HG02571 (cell line): ENCODE measurements around the gene PPP1R13B.

ENCODE experiments used
- ATAC-seq: cut with Tn5 transposase; IDR thresholded peaks from one replicate; pipeline ENCODE4 v1.9.1; 2021; ENCODE audit warnings: mild to moderate bottlenecking, moderate library complexity; ENCODE audit not compliant: unreplicated experiment

PPP1R13B gene

DNA sequence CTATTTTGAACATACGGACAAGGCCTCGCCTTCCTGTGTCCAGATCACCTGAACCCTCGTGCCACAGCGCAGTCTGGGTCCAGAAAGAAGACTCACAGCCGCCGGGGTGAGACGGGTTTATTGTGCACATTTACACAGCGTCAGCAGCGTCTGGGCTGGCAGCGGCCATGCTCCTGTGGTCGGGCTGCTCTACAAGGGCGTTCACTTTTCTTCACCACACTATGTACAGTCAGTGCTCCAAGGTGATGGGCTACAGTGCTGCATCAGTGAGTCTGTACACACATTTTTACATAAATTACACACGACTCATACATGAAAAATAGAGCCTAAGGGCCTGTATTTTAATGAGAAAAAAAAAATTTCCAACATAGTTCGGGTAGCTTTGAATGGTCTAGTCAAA lies 113.7 kb downstream of the PPP1R13B start:
- no peak for ATAC-seq

DNA sequence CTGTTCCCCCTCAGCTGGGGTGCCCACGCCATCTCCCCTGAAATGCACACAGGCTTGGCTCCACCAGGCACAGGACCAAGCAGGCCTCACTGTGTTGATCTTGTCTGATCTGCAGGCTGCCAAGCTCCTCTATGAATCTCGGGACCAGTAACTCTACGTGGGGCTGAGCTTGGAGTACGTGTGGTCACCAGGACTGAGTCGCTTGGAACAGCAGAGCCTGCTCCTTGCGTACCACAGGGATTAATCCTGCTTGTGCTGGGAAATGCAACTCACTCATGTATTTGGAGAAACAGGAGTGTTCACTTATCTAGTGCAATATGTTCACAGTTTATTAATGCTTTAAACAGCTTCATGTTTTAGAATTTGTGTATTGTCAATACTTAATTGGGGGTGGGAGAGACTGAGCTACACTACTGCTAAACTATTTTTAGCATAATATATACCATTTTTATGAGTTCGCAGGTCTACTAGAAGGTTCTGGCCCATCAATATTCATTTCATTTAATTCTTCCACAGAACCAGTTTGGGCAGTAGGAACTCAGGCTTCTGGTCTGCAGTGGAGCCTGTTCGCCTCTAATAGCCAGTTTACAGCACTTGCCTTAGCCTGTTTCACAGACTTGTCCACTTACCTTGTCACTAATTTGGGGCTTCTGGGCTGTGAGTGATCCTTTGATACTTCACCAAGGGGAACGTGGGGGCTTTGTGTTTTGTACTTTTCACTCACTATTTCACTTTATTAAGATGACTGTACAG lies 114.3 kb downstream of the PPP1R13B start:
- ATAC-seq: no peak

DNA sequence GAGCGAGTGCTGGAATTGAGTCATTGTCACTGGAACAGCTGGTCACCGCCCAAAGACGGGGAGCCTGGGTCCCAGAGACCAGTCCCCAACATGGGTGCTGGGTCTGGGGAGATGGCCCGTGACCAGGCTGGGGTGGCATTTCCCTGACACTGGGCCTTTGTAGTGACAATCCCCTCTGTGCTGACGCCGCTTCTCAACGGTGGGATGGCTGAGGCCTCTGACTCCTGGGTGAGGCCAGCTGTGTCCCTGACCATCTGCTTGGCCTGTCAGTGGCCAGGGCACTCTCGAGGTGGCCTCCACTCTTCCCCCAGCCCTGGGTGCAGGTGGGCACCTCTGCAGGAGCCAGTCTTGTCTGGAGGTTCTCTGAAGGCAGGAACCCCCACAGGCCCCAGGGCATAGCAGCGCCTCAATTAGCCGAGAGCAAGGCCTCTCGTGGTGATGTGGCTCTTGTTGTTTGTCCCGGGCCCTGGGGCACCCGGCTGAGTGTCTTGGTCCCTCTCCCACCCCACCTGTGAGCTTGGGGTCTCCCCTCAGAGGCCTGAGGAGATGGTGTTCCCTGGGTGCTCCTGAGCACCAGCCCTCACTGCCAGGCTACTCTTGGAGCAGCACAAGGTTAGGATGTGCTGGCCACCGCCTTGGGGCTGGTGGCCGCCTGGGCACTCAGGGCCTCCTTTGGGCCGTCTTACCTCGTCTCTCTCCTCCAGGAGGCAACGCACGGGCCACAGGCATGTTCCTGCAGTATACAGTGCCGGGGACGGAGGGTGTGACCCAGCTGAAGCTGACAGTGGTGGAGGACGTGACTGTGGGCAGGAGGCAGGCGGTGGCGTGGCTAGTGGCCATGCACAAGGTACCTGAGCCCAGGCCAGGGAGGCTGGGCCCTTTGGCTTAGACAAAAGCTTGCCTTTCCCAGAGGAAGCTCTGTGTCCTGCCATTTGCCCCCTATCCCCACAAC lies 115.2 kb downstream of the PPP1R13B start:
- ATAC-seq: no peak

DNA sequence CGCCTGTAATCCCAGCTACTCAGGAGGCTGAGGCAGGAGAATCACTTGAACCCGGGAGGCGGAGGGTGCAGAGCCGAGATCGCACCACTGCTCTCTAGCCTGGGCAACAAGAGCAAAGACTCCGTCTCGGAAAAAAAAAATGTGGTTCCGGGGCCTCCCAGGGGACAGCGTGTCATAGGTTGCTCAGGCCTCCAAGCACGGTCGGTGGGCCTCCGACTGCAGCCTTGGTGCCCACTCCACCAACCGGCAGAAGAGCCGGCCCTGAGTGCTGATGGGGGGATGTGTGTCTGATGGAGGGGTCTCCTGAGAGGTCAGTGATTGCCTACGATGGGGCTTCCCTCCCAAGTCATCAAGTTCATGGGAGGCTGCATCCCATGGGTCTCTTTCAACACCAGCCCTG lies 115.9 kb downstream of the PPP1R13B start:
- ATAC-seq: no peak

DNA sequence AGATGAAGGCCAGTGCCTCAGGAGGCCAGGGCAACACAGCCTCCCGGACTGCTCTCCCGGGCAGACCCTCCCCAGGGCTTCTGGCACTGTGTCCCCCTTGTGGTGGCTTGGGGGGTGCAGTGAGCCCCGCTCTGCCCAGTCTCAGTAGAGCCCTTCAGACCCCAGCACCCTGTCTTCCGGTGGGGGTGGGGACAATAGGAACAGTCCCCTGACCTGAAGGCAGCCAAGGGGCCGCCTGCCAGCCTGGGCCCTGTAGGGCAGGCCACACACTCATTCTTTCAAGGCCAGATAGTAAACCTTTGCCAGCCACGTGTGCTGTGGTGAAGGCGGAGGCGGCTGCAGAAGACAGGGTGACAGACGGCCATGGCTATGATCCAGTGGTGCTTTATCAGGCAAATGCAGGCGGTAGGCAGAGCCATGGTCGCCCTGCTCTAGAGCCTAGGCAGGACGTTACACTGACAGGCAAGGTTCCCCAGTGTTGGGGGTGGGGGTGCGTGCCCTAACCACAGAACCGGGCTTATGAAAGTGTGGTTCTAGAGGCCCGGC lies 116.8 kb downstream of the PPP1R13B start:
- ATAC-seq: no peak

DNA sequence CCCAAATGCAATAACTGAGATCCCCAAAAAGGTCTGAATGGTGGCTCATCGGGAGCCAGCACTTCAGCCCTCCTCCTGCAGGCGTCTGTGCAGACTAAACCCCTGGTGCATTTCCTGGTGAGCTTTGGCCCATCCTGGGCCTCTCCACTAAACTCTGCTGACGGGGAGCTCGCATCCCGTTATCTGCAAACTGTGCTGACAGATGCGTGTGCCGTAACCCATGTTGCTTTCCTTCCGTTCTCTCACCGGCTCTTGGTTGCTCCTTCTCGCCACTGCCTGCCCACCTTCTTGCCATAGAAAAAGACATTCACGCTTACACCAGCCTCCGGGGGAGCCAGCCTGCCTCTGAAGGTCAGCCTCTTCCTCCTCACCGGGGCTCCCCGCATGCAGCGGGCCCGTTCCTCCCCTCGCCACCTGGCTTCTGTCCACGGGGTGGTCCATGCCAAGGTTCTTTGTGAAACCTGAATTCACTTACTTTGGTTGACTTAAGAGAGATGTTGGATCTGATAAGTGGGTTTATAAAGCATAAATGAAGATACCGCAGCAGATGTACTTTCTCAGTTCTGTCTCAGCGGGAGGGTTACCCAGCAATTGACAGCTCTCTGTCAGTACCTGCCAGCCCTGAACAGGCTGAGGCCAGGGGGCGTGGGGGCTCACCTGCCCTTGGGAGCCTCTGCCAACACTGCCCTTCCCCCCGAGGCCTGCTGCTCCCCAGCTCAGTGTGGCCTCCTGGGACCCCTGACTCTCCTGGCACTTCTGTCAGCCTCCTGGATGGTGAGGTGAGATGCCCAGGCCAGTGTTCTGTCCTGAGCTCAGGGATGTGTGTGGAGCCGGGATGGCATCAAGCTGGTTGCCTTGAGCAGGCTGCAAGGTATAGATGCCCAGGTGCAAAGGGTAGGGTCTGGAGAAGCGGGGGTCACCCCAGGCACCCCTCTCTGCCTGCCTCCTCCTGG lies 117.6 kb downstream of the PPP1R13B start:
- no peak for ATAC-seq

DNA sequence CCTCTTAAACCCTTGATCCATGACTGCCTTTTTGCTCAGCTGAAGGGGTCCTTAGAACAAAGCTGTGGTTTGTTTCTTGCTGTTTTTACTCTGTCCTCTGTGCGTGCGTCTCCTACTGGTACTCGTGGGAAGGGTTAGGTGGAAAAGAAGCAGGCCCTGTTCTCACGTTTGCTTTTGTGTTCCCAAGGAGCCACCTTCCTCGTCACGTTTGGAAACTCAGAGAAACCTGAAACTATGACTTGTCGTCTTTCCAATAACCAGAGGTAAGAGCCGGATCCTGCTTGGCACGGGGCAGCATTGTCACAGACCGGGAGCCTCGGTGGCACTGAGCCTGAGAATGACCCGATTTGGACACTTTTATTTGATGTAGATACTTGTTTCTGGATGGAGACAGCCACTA lies 118.7 kb downstream of the PPP1R13B start:
- no peak for ATAC-seq

DNA sequence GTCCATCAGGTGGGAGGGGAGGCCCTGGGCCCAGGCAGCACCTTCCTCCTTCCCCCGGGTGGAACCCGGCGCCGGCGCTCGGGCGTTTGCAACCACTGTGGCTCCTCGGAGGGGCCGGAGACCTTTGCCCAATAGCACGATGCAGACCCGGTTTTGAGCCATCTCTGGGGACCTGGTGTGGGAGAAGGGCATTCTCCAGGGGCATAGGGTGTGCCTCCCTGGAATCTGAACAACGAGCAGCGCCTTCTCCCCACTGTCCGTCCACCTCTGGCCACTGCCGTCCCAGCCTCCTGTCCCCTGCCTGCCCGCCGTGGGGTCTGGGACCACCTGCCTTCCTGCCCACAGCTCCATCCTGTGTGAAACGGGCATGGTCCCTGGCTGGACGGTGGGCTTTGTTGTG lies 119.2 kb downstream of the PPP1R13B start:
- no peak for ATAC-seq

DNA sequence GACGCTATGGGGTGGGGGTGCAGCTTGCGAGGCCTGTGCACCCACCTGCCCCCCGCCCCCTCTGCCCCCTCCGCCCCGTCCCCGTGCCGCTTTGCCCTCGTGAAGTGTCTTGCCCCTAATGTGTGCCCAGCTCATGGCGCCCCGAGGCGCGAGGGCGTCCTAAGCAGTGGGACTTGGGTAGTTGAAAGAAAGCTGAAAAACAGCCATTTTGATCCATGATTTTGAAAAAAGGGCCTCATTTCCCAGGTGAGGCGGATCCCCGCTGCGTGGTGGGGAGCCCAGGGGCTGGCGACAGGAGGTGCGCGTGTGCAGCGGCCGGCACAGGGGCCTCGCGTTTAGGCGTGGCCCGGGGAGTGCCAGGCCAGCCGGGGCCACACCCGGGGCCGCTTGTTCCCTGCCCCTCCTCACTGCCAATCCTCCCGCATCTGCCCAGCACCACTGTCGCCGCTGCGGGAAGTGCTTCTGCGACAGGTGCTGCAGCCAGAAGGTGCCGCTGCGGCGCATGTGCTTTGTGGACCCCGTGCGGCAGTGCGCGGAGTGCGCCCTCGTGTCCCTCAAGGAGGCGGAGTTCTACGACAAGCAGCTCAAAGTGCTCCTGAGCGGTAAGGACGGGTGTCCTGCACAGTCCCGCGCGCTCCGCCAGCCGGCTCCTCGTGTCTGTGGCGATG lies 119.9 kb downstream of the PPP1R13B start:
- no peak for ATAC-seq

DNA sequence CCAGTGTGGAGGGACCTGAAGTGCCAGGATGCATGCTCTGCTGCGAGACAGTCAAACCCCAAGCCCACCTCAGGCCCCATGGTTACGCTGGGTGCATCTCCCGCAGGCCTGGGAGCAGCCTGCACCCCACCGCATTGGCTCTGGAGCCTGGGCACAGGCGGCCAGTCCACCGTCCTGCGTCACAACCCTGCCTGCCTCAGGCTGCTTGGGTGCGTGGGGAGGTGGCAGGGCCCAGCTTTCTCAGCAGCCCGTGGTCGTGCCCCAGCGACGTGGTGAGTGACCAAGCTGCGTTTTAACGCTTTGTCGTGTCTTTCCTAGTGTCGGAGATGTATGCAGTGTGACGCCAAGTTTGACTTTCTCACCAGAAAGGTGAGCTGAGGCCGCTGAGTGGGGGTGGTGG lies 120.9 kb downstream of the PPP1R13B start:
- ATAC-seq: no peak

DNA sequence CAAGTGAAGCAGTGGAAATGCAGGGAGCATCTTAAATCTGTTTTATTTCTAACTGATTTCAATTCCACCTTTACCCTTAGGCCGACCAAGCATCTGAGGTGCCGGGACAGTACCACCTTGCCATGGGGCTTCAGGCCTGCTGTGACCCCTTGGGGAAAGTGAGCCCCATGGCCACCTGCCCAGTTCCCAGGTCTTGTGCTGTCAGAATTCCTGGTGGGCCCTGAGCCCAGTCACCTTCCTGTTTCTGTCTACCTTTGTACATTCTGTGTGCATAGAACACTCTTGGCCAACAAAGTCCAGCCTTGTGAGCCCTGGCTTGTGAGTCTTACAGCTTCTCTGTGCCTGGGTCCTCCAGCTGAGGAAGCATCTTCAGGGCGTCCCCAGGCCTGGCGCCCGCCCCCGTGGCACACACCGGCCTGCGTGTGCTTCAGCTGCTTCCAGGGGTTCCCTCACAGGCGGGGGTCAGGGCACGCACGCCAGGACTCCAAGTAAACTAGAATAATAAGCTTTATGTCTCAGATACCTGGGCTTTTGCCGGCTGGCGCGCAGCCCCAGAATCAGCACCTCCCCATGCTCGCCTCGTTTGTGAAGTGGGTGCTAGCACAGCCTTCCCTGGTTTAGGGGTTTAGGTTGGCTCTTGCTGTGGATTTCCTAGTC lies 121.5 kb downstream of the PPP1R13B start:
- ATAC-seq: no peak

DNA sequence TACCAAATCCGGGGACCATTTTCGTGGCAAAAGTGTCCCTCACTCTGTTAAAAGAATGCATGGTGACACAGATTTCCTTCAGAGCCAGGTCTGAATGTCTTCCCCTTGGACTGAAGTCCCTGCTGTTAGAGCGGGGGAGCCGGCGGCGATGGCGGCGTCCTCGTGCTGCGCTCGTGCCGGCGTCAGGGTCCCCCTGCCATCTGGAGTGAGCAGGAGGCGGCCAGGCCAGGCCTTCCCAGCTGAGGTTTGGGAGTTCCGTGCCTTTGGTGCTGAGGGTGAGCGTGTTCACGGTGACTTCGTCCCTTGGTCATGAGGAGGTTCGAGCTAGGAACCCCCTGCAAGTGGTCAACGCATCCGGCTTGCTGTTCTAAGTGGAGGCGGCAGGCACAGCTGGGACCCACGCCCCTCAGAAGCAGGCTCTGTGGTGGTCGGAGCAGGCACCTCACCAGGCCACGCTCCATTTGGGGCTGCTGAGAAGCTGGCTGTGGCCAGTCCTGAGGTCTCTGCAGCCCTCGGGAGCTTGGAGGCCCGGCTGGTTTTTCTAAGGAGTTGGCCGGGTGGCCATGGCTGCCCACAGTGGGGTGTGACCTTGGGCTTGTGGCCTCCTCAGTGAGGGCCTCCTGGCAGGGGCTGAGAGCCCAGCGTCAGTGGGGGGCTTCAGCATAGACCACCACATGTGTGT lies 122.2 kb downstream of the PPP1R13B start:
- no peak for ATAC-seq

DNA sequence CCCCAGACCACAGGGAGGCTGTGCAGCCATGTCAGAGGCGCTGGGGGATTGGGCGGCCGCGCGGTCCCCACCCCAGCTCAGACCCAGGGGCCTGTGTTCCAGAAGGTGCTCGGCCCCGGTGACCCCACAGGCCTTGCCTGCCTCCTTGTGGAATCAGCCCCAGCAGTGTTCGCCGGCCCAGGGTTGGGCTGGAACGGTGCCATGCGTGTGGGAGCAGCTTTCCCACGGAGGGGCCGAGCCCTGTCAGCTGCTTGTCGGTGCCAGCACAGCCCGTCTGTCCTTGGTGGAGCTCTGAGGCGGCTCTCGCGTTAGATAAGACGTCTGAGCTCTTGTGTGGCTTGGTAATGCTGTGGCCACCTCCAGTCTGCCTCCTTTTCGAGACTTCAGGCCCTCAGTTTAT lies 123.3 kb downstream of the PPP1R13B start:
- no peak for ATAC-seq

DNA sequence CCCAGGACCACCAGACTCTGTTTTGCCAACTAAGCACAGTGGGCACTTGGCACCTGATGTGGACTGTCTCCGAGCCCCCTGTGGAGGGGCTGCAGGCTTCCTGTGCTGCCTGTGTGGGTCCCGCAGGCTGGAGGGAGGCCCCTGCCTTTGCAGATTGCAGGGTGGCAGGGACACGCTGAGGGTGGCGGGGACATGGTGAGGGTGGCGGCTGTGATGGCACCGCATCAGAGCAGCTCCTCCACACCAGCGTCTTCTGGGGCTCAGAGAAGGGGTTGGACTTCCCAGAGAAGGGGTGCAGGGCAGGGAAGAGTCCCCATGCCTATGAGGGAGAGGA lies 123.7 kb downstream of the PPP1R13B start:
- no peak for ATAC-seq

DNA sequence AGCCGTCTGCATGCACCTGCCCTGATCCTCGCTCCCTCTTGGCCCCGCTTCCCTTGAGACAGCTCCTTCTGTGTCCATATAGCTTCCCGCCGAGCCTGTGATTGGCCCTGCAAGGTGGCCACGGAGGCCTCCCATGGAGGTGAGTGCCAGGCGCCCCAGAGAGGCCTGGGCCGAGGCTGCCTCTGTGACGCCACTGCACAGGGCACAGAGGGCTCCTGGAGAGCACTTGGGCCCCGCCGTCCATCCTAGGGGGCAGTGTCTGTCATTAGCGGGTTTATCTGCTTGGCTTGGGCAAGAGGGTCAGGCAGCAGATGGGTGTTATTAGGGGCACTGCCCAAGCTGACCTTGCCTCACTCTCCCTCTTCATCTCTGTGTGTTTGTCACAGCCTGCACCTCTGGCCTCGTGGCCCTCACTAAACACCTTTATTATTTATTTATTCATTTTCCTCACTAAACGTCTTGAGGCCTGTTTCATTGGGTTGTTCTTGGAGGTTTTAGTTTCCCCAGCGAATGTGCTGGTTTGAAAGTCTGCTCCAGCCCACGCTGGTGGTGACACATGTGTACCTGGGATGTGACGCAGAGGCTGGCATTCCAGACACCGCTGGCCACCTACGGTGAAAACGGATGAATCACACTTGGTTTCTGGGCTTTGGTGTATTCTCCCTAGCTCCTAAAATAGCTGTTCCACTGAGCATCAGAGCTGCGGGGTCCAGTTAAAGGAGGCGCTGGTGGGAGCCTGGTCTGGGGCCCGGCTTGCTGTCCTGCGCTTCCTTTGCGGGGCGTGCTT lies 125.8 kb downstream of the PPP1R13B start:
- no peak for ATAC-seq

DNA sequence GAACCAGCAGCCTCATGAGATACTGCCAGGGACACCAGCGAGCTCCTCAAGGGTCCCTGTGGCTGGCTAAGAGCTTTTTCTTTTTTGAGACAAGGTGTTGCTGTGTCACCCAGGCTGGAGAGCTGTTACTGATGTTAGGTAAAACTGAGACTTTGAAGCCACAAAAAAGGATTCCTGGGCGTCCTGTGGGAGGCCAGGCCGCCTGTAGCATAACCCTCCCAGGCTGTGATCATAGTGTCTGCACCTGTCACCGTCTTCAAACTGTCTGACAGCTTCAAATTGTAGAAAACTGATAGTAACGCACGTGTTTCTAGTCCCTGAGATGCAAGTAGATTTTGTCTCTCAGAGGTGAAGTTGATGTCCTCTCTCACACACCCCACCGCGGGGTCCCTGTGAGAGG lies 127.6 kb downstream of the PPP1R13B start:
- no peak for ATAC-seq

DNA sequence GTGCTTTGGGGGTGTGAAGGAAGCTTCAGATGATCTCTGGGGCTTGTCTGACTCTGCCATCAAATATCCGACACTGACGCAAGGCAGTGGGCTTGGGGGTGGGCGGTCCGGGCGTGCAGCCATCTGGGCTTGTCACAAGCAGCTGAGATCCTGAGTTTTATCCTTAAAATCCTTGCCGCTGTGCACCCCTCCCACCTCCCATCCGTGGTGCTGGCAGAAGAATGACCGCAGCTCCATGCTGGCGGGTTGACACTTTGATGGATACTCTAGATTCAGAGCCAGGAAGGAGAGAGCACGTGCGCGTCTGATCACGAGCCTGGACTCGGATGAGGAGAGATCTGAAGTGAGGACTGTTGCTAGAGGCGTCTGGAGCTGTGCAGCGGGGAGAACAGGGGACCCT lies 128.8 kb downstream of the PPP1R13B start:
- ATAC-seq: no peak

DNA sequence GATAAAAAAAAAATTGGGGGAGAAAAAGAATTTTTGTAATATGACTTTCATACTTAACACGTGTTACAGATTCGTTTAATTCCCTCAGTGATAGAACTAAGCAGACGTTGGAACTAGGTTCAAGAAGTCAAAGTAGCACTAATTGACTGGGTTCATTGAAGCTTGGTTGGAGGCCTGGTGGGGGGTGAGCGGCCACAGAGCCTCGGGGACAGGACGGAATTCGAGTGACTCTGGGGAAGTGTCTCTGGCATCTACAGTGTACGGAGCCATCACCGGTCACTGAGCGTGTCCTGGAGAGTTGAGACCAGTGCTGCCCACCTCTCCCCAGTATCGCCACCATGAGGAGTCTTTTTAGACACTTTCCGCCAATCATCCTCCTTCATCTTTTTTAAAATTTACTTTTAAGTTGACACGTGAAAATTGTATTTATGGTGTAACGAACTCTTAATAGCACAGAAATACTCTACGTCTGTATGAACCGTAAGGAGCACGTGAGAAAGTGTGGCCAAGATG lies 130.4 kb downstream of the PPP1R13B start:
- no peak for ATAC-seq
